Neural progenitor cell (in vitro differentiated cells): Measurements from ENCODE around the gene TBCD.

Source experiments
- EZH2 ChIP-seq: fragments of 200-600 bp; sonication (generic); IDR thresholded peaks from 2 replicates; pipeline ENCODE4 v1.6.1; 2017; ENCODE audit warnings: antibody characterized with exemption, mild to moderate bottlenecking, moderate library complexity
- EZH2phosphoT487 ChIP-seq: fragments of 200-600 bp; sonication (generic); IDR thresholded peaks from 2 replicates; pipeline ENCODE4 v1.6.1; 2017; ENCODE audit warnings: antibody characterized with exemption
- TF ChIP-seq, protein P1 (sequence below): fragments of 200-600 bp; sonication (generic); IDR thresholded peaks from 2 replicates; pipeline ENCODE4 v1.5.1; 2017; ENCODE audit warnings: antibody characterized with exemption, mild to moderate bottlenecking

DNA sequence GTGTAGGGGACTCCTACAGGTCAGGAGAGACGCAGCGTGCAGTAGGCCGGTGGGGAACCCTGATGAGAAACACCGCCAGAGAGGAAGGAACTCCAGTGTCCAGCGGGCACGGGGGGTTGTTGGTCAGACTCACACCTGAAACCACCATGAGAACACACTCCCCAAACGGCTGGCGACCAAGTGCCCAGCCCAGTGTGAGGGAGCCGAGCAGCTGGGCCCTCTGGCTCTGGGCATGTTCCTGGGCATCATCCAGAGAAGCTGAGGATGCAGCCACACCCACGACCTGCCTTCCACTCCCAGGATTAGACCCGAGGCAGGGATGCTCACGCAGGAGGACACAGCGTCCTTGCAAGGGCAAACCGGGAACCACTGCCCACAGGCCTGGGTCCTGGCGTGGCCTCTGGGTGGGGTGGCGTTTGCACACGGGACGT, 196.2 kb downstream of the TBCD start:
- TF ChIP-seq, protein P1, sequence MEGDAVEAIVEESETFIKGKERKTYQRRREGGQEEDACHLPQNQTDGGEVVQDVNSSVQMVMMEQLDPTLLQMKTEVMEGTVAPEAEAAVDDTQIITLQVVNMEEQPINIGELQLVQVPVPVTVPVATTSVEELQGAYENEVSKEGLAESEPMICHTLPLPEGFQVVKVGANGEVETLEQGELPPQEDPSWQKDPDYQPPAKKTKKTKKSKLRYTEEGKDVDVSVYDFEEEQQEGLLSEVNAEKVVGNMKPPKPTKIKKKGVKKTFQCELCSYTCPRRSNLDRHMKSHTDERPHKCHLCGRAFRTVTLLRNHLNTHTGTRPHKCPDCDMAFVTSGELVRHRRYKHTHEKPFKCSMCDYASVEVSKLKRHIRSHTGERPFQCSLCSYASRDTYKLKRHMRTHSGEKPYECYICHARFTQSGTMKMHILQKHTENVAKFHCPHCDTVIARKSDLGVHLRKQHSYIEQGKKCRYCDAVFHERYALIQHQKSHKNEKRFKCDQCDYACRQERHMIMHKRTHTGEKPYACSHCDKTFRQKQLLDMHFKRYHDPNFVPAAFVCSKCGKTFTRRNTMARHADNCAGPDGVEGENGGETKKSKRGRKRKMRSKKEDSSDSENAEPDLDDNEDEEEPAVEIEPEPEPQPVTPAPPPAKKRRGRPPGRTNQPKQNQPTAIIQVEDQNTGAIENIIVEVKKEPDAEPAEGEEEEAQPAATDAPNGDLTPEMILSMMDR, result no peak
- no peak for TF ChIP-seq EZH2phosphoT487
- TF ChIP-seq EZH2, result no peak
